HEK293 (cell line): ENCODE results near the gene YJU2.

ENCODE experiments used
- CTCF ChIP-seq: fragments of 450-650 bp; formaldehyde crosslinking; IDR thresholded peaks from 2 replicates; pipeline ENCODE4 v1.5.1; 2016; ENCODE audit warnings: missing biosample characterization, missing genetic modification characterization
- PRDM4 ChIP-seq: fragments of 450-650 bp; formaldehyde crosslinking; IDR thresholded peaks from 2 replicates; pipeline ENCODE4 v1.5.1; 2017; ENCODE audit warnings: missing biosample characterization, missing genetic modification characterization
- ZBTB21 ChIP-seq: fragments of 450-650 bp; formaldehyde crosslinking; IDR thresholded peaks from 2 replicates; pipeline ENCODE4 v1.5.1; 2017; ENCODE audit warnings: missing biosample characterization, missing genetic modification characterization
- ZNF138 ChIP-seq: fragments of 450-650 bp; formaldehyde crosslinking; IDR thresholded peaks from 2 replicates; pipeline ENCODE4 v1.5.1; 2016; ENCODE audit warnings: missing biosample characterization, missing genetic modification characterization, borderline replicate concordance
- ZNF549 ChIP-seq: fragments of 450-650 bp; IDR thresholded peaks from 2 replicates; pipeline ENCODE4 v1.5.1; 2018; ENCODE audit warnings: missing biosample characterization, missing genetic modification characterization, mild to moderate bottlenecking, inconsistent platforms, moderate library complexity
- ZNF561 ChIP-seq: fragments of 450-650 bp; IDR thresholded peaks from 2 replicates; pipeline ENCODE4 v1.5.1; 2018; ENCODE audit warnings: missing biosample characterization, missing genetic modification characterization, borderline replicate concordance
- ZNF768 ChIP-seq: fragments of 450-650 bp; formaldehyde crosslinking; IDR thresholded peaks from 2 replicates; pipeline ENCODE4 v1.5.1; 2018; ENCODE audit warnings: missing biosample characterization, mild to moderate bottlenecking, missing genetic modification characterization

- no peak for TF ChIP-seq ZNF138
- TF ChIP-seq ZBTB21 (tag by site-specific recombination), result no peak
- no peak for TF ChIP-seq CTCF (tag by site-specific recombination)
- TF ChIP-seq ZNF768 (tag by site-specific recombination), result no peak
- TF ChIP-seq ZNF549 (tag by site-specific recombination), result no peak
- TF ChIP-seq ZNF561 (tag by site-specific recombination), result no peak
- TF ChIP-seq PRDM4 (tag by site-specific recombination), result no peak
Observed at GRCh38 chr19:4316956-4317355, 70.1 kb downstream of the YJU2 start.
